ENCODE data around the gene SCN4B.

SCN4B gene

DNA sequence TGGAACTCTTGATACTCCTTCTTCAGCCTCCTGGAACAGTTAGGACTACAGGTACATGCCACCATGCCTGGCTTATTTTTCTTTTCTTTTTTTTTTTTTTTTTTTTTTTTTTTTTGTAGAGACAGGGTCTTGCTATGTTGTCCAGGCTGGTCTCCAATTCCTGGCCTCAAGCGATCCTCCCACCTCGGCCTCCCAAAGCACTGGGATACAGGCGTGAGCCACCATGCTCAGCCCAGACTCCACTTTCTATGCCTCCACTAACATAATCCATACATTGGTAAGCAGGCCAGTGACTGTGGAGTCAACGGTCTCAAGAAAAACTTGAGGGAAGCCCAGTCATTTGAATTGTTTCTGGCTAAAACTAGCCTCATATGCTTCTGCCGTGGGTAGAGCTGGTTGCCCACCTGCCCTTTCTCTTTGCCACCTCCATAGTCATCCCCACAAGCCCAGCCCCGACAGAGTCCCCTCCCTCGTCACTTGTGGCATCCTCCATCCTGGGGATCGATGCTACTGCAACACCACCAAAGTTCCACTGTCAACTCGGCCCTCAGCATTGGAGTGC is 21.5 kb upstream of the SCN4B start:
- DNase-seq = no peak

DNA sequence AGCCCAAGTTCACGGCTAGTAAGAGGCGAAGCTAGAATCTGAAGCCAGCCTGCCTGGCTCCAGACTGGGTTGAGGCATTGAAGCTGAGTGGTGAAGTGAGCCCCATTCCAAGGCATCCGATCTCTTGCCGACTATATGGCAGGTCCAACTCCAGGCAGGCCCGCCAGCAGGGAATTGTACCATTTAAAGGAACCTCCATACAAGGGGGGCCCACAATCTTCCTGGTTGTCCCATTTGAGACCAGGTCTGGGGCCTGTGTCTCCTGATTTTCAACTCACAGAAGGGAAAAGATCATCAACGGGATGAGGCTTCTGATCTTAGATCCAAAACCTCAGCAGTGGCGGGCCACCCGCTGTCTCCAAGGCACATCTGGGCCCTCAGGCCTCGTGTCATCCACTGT is 19.7 kb upstream of the SCN4B start:
- no peak for DNase-seq

DNA sequence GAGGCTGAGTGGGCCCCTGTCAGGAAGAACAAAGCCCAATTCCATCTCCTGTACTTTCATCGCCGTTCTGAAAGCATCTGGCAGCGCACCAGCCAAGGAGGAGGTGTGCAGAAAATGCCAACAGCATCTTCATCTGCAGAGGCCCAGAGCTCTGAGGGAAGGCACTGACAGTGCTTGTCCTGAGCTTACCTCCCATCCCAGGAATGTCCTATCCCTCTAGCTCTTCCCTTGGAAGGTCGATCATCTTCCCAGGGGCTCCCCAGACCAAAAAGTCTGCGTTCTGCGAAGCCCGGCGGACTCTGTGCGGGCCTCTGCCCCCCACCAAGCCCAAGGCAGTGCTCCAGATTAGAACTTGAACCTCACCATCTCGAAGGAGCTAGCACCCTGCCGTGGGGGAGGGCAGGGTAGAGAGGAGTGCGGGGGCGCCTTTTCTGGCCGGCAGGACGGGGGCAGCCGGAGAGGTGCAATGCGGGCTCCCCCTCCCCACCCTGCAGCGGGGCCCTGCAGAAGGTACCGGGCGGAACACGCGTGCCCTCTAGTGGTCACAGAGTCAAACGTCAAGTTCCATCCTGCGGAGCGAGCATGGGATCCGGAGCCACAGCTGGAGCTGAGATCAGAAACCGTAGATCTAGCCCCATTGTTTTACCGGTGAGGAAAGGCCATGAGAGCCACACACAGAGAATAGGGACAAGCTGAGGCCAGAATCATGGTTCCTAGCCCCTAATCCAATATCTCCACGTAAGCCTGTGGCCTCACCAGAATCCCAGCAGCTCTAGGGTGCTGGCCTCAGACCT is 18.8 kb upstream of the SCN4B start:
- peak; percentile 71 for DNase-seq

DNA sequence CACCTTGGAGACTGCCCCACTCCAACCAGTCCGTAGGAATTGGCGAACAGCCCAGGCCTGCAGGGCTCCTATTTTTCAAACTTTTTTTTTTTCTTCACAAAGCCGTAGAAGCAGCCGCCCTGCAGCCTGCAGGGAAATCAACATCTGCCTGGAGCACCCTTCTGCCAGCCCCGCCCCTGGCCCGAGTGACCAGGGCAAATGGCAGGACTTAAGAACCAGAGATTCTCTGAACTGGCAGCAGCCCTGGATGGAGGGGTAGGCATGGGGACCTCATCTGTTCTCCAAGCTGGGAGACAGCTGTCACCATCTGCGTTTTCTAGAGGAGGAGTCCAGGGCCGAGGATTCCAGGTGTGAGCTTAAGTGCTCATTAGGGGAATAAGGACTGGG is 18.3 kb upstream of the SCN4B start:
- DNase-seq = no peak

DNA sequence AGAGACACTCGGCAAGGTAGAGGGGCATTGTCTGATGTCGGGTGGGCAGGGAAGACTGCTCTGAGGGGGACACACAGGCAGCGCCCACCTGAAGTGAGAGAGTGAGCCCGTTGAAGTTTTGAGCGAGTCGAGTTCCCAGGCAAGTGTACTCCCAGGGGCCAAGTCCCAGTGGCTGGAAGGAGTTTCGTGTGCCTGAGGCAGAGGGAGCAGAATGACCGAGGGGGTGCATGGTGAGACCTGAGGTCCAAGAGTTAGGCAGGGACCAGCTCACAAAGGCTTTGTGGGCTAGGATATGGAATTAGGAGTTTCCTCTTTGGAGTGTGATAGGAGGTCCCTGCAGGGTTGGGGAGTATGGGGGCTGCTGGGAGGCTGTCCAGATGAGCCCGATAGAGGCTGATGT is 17.6 kb upstream of the SCN4B start:
- DNase-seq = no peak

DNA sequence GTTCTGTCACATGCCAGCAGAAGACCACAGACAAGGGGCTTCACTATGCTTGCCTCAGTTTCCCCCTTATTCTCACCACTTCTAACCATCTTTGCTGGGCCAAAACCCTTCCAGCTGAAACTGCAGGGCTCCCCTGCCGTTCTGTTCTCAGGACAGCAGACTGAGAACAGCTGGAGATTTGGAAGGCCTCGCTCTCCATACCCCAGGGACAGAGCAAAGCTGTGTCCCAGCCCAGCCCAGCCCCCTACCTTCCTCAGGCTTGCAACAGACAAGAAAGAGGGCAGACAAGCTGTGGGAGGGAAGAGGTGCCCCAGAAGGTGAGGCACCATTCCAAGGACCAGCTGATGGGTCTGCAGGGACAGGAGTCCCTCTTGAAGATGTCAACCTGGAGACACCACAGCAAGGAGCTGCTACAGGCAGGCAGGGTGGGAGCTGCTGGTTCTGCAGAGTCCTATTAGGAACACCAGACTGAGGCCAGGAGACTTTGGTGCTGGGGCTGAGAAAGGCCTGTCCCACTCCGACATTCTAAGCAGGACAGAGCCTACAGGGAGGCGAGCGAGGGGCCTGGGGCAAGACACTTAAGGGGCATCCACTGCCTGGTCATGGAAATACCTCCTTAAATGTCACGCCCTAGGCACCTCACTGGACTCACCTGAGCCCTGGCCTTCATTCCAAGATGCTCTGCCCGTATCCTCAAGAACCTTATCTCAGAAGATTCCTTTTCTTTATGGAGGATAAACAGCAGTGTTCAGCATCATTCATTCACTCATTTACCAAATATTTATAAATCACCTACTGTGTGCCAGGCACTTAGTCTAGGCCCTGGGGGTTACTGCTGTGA is 16.9 kb upstream of the SCN4B start:
- DNase-seq = no peak

DNA sequence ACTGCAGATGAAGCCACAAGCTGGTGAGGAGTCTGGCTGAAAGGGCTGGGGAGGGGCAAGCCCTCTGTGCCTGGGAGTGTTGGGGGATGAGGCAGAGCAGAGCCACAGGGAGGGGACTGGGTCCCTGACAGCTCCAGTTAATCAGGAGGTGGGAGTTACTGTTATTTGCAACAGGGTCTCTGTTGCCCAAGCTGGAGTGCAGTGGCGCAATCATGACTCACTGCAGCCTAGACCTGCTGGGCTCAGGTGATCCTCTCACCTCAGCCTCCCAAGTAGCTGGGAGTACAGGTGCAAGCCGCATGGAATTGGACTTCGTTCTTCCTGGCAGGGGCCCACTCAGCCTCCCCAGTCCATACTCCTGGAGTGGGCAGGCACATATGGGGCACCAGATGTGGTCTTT is 16.1 kb upstream of the SCN4B start:
- no peak for DNase-seq

DNA sequence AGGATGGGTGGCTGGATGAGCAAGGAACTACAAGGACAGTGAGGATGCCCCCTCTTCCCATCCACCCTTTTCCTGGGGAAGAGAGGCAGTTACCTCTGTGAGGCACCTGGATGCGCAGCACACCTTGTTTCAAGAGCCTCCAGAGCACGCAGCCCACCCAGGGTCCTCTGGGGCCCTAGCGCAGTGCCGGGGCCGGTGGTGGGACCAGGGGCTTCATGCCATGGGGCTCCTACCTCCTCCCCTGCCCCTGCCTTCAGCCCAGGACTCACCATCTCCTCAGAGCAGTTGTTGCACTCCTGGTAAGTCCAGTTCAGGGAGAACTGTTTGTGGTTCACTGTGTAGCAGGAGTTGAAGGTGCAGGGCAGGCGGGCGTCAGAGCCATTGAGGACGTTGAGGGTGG is 15.7 kb upstream of the SCN4B start:
- no peak for DNase-seq

DNA sequence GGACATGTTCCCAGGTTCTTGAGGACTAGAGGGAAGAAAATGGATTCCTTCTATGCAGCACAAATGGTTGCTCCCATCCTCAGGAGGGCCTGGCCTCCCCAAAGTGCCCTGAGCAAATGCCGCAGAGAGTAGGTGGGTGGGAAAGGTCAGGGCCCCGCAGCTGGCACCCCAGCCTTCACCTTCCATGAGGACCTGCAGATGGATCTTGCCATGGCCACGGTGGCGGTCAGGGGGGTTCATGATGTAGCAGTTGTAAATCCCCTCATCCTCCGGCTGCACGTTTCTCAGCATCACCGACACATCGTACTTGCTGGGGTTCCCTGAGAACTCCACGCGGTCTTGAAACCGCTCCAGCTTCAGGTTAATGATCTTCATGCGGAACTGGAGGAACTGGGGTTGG is 15.3 kb upstream of the SCN4B start:
- DNase-seq = no peak

DNA sequence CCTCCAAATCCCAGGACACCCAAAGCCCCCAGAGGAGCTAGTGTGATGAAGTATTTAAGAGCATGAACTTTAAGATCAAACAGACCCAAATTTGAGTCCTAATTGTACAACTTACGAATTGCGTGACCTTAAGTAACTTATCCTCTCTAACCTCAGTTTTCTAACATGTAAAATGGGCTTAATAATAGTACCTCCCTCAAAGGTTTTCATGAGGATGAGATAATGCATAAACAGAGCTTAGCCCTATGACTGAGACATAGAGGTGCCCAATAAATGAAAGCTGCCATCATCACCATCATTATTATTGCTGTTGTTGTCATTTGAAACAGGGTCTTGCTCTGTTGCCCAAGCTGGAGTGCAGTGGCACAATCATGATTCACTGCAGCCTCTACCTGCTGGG is 14.6 kb upstream of the SCN4B start:
- DNase-seq = no peak

DNA sequence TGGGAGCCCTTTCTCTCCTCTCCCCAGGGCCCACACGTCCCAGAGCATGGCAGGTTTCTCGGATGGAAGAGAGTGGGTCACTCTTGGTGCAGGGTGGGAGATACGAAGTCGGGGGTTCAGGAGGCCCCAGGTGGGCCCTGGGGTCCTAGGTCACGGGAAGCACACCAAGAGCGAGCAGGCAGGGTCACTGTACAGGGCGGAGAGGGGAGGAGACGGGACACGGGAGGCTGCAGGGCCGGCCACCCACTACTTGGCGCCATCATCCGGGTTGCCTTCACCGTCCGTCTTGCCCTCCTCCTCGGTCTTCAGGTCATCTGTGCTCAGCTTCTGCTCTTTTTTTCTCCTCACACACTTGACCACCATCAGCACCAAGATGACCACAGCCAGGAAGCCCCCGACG is 14.0 kb upstream of the SCN4B start:
- DNase-seq = no peak

DNA sequence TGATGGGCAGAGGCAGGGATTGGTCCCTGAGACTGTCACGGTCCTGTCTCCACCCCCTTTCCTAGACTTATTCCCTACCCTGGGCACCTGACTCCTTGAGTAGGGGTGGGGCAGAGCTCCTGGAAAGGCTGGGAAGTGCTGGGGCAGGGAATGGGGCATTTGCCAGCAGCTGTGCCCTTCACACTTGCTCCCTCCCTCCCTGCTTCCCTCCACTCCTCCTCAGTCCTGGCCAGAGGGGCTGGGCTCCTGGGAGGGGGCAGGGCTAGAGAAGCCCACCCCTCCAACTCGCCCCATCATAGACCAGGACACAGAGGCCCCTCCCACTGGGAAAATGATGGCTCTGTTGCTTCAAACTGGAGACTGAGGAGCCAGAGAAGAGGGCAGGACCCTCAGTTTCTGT is 12.3 kb upstream of the SCN4B start:
- DNase-seq = no peak

DNA sequence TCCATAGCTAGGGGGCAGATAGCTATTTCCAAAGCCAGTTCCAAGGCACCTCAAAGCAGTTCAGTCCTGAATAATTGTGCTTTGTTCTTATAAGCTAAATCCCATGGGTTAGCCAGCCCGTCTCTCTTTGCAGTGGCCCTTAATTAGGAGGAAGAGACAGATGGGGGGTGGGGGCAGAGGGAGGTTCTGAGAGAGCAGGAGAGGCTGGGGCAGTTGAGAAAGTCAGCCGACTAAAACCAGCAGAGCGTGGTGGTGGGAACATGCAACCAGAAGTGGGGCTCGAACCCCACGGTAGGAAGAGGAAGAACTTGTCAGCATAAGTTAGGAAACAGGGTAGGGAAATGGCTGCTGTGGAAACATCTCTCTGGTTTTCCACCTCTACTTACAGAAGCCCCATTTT is 10.9 kb upstream of the SCN4B start:
- DNase-seq = no peak

DNA sequence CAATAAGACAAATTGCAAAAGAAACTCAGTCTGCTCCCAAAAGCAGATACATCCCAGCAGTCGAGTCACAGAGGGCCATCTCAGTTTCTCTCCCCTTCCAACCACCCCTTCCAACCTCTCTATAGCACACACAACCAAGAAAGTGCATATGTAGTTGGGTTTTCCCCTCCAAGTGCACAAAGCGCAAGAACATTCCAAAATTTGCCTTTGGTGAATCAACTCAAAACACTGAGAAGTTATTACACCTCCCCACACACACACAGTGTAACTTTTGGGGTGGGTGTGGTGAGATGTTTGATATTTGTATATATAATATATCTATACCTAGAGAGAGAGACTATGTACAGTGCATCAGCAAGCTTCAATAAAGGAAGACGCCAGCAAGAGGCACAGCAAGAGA is 10.2 kb upstream of the SCN4B start:
- DNase-seq = no peak

DNA sequence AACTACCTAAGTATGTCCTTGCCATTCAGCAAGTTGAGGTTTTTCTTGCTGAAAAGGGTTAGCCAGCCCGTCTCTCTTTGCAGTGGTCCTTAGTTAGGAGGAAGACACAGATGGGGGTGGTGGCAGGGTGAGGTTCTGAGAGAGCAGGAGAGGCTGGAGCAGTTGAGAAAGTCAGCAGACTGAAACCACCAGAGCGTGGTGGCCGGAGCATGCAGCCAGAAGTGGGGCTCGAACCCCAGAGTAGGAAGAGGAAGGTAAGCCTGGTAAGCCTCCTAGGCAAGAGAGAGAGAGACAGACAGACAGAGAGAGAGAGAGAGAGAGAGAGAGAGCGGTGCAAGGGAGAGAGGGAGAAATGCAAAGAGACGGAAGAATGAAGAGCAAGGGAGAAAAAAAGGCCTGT is 9.2 kb upstream of the SCN4B start:
- DNase-seq = no peak

DNA sequence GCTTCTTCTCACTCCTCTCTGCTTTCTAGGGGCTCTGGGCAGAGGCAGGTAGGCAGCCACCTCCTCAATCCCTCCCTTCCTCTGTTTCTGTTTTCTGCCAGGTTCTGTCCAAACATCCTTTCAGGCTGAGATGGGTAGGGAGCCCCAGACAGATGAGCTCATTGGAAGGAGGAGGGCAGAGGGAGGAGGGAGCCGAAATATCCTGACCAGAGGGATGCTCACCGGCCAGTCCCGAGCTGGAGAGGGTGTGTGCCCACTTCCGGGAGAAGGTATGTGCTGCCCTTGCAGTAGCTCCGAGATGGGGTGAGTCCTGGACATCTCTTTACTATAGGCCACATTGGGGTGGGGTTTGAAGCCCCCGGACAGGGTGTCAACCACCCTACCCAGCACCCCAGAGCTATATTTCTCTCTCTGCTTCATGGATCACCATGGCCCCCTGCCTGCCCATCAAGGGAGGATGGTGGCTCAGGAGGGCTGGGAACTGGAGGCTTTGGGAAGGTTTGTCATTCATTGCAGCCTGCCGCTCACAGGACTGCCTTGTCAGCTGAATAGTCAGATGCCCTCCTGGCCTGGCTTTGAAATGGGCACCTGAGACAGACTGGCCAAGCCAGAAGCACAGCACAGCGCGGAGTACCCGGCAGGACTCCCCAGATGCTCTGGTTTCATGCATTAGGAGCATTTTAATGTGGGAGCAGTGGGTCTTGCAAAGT is 4.7 kb upstream of the SCN4B start:
- DNase-seq = no peak

DNA sequence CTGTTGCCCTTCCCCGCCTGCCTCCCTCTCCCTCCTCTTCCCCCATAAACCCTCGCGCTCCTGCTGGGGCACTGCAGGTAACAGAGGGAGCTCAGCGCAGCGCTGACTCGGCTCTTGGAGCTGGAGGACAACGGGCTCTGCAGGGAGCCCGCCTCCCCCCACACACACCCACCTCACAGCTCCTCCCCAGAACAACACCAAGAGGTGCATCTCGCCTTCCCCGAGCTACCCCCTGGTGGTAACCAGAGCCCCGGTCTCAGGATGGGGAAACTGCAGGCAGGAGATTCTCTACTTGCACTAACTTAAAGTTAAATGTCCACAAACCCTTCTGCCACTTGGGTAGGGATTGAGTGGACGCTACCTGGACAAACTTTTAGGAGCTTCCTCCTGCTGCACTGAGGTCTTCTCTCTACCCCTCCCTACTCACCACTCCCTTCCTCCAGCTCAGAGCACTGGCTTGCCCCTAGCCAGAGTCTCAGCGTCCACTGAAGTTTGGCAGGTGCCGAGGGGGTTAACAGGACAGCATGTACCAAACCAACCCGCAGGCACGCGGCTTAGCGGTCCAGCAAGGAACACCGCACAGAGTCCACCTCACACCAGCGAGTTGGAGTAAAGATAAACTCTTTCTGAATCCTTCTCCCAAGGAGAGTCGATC is 4.0 kb upstream of the SCN4B start:
- peak; percentile 12 for DNase-seq

DNA sequence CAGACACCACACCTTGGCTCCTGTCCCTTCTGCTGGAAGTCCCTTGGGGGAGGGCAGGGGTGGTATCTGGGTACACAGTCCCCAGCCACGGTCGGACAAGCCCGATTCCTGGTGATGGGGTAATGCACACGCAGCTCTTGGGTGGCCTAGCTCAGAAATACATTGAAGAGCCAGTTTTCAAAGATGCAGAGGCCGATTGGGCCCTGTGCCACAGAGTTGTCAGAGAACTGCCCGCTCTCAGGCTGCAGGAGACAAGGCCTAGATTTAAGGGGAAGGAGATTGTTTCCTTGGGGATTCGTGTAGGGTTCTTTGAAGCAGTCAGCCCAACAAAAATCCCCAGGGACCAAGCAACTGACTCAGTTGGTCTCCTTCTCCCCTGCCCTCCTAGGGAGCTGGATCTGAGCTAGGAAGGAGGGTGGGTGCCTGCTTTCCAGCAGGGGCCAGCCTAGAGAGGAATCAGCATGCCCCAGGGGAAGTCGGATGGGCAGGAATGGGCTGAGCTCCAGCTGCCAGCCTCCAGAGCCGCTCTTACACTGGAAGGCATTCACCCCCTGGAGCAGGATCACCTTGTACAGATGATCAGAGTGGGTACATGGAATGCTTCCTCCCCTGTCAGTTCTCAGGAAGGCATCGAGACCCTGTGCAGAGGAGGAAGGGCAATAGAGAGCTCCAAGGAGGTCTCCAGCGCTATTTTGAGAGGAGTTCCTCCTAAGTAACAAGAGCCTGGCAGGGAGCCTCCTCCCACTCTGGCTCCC is 3.3 kb upstream of the SCN4B start:
- DNase-seq = no peak

DNA sequence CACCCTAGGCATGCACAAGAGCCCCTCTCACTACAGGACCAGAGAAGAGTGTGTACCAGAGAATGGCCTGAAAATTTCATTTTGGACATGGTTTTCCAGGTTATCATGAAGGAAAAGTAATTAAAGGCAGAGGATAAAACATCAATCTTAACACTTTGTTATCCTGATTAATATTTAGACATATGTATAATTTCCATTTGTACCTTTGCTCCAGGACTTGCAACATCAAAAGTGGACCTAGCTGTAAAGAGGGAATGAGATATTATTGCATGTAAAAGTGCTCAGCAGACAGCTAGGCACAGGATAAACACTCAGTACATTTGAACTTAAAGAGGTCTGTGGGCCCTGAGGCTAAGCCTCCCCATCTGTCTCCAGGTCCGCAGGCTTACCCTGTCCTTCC is 2.0 kb upstream of the SCN4B start:
- DNase-seq = no peak

DNA sequence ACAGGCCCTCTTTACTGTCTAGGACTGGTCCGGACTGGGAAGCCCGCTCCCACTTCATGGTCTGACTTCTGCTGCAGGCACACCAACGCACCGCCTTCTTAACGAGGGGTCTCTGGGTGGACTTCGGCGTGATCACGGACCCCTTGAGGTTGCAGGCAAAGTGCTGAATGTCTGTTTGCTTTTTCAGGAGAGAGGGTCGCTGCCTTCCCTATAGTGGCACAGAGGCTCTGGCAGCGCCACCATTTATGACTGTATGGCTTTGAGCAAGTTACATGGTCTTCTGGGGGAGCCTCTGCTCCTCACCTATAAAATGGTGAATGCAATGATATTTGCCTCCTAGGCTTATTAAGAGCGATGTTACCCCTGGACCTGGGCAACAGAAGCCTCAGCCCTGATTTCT is 1.4 kb upstream of the SCN4B start:
- no peak for DNase-seq

DNA sequence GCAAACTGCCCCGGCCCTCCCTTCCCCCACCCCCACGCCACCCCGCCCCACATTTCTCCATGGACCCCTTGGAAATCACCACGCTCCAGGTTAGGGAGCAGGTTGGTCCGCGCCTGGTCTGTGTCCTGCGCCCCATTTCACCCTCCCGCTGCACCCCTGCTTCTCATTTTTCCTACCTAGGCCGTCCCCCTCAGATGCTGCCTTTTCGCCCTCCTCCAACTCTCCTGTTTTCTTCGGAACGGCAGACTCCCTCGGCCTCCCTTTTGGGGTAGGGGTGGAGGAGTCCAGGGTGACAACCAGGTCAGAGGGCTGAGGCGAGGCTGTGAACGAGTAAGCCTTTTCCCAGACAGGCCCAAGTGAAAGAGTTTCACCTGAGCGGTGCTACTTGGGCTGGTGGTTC is 893 bp upstream of the SCN4B start:
- DNase-seq = no peak

DNA sequence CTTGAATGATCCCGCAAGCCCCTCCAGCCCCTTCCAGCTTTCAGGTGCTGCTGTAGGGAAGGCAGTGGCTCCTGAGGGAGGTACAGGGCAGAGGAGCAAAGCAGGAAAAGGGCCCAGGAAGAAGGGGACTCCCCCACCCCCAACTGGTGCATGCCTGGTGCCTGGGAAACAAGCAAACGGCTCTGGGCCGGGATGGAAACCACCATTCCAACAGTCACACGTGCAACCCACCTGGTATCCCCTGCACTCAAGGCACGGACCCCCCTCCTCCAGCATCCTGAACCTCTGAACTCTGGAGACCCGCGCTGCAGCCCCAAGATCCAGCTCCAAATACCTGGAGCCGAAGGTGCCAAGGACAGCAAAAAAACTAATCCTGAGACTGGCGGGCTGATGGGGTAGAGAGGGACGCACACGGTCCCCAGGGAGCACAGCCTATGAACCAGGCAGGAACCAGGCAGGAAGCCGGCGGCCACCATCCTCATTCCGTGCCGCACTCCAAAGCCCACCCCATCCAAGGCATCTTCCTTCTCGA is 537 bp downstream of the SCN4B start:
- DNase-seq = no peak
